Lower lobe of right lung (tissue), 2 donors: ENCODE measurements around the gene HM13. TPM values are rescaled to one million over a fixed set of nuclear protein-coding genes. Genes with fewer than 3 reads are reported as not detected.

ENCODE experiments used
- ATAC-seq, 2 donors: fragments of 200-7000 bp; cut with Tn5 transposase; one replicate each; pipeline ENCODE4 v1.9.1; 2020 to 2022; ENCODE audit warnings: mild to moderate bottlenecking in 2 of 2, moderate library complexity in 2 of 2
- DNase-seq: peaks from one replicate; pipeline ENCODE4 v3.0.0-alpha.2; 2020
- H3K27ac ChIP-seq: fragments of 200-600 bp; one replicate; pipeline ENCODE4 v1.8.0; 2022
- H3K27me3 ChIP-seq: fragments of 200-600 bp; one replicate; pipeline ENCODE4 v1.8.0; 2022; ENCODE audit warnings: low read depth
- H3K36me3 ChIP-seq: fragments of 200-600 bp; one replicate; pipeline ENCODE4 v1.8.0; 2022; ENCODE audit warnings: mild to moderate bottlenecking
- H3K4me1 ChIP-seq: fragments of 200-600 bp; one replicate; pipeline ENCODE4 v1.8.0; 2022
- H3K4me3 ChIP-seq: fragments of 200-600 bp; one replicate; pipeline ENCODE4 v1.8.0; 2022; ENCODE audit warnings: mild to moderate bottlenecking
- H3K9me3 ChIP-seq: fragments of 200-600 bp; one replicate; pipeline ENCODE4 v1.8.0; 2022
- intact Hi-C: fragments of 100-400 bp; cut with DNase I; formaldehyde crosslinking; loops from one replicate; pipeline ENCODE4 v1.11.0; 2022
- total RNA-seq: library from RNA; stranded (reverse); fragmentation: NEBNext Ultra II Directional; extraction: Animal tissue kit (Norgen Biotek cat#: 25700); gene quantifications from one replicate; pipeline ENCODE4 v1.2.1, GENCODE V29; 2021
- TF ChIP-seq, protein P1 (sequence below): fragments of 200-600 bp; IDR thresholded peaks from one replicate; pipeline ENCODE4 v1.8.0; 2022; ENCODE audit warnings: antibody characterized with exemption, mild to moderate bottlenecking
- donor health status: DM: no; HTN: yes; CAD: no; lungs with severe emphysema.

Gene HM13
- total RNA-seq, 1 donor from 2014 or later = 134 TPM

DNA sequence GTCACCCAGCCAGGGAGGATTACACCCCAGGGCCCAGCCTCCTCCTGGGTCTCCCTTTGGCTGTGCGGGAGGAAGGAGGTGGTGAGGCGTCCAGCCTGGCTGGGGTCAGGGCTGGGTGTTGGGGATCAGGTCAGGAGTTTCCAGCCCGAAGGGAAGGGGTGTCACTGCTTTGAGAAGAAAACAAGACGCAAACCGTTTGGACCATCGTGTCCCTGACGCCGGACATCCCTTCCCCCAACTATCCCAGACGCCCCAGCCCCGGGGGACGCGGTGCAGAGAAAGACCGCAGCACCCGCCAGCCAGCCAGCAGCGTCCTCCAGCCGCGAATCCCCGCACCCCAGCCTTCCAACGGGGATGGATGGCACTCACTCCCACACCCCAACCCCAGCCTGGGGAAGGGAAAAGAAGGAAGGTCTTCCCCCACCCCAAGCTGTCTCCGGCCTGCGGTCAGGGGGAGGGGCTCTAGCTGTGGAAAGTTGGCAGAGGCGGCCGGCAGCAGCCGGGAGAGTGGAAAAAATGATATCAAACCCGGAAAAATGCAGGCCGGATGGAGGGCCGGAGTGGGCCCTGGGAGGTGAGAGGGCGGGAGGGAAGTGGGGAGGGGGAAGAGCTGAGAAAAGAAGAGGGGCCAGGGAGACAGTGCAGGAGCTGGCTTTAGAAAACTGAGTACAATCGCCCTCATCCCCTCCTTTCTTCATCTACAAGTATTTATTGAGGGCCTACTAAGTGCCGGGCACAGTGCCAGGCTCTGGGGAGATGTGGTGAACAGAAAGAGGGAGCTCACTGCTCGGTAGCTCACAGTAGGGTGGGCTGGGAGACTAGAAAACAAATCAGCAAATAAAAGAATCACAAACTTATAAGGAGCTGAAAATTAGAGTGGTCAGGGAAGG, 28.5 kb upstream of the HM13 start:
- H3K4me1 ChIP-seq = peaks cover 4% of the 10 kb centered on the region
- ATAC-seq (peak; percentile 59 to 70), DNase-seq (peak; percentile 51)
- intact Hi-C loops = no loop called here
- no peaks in the 10 kb centered on the region for H3K36me3 ChIP-seq
- H3K4me3 ChIP-seq = peak overlapping the region; percentile 6
- peak overlapping the region; percentile 76 for H3K27ac ChIP-seq
- TF ChIP-seq, protein P1, sequence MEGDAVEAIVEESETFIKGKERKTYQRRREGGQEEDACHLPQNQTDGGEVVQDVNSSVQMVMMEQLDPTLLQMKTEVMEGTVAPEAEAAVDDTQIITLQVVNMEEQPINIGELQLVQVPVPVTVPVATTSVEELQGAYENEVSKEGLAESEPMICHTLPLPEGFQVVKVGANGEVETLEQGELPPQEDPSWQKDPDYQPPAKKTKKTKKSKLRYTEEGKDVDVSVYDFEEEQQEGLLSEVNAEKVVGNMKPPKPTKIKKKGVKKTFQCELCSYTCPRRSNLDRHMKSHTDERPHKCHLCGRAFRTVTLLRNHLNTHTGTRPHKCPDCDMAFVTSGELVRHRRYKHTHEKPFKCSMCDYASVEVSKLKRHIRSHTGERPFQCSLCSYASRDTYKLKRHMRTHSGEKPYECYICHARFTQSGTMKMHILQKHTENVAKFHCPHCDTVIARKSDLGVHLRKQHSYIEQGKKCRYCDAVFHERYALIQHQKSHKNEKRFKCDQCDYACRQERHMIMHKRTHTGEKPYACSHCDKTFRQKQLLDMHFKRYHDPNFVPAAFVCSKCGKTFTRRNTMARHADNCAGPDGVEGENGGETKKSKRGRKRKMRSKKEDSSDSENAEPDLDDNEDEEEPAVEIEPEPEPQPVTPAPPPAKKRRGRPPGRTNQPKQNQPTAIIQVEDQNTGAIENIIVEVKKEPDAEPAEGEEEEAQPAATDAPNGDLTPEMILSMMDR = no peak
- H3K9me3 ChIP-seq = no peaks in the 10 kb centered on the region
- H3K27me3 ChIP-seq = peaks cover 21% of the 10 kb centered on the region

DNA sequence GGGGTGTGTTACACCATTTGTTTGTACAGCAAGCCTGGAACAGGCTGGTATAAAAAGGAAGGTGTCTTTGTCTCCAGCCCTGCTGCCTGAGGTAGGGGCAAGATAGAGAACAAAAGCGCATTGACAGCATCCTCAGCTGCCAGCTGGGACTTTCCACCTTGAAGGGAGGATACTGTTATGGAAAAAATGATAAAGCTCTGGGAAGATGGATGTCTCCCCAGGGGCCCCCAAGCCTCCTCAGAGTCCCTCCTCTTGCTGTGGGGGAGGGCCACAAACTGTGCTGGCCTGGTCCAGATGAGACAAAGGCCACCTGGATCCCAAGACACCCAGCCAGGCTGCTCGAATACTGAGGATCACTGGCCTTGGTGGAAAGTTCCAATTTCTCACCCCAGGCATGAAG, 26.1 kb upstream of the HM13 start:
- Histone ChIP-seq H3K27me3 (peaks cover 25% of the 10 kb centered on the region), H3K4me1 (peaks cover 4% of the 10 kb centered on the region), H3K27ac (no peak overlapping the region), H3K36me3 (no peaks in the 10 kb centered on the region), H3K4me3 (no peak overlapping the region), H3K9me3 (no peaks in the 10 kb centered on the region)
- DNase-seq (no peak), ATAC-seq (no peak)
- TF ChIP-seq, protein P1 = no peak
- intact Hi-C loops = no loop called here

DNA sequence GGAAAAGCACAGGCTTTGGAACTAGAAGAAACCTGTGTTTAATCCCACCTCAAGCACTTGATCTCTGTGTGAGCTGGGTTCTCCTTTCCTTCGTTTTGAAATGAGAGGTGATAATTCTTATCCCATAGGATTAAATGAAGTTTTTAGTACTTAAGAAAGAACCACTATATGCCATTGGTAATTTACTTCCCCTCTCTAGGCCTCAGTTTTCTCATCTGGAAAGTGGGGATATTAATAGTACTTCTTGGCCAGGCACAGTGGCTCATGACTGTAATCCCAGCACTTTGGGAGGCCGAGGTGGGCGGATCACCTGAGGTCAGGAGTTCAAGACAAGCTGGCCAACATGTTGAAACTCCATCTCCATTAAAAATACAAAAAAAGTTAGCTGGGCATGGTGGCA, 25.1 kb upstream of the HM13 start:
- Histone ChIP-seq H3K9me3 (no peaks in the 10 kb centered on the region), H3K27me3 (peaks cover 21% of the 10 kb centered on the region), H3K36me3 (no peaks in the 10 kb centered on the region), H3K4me1 (peaks cover 4% of the 10 kb centered on the region), H3K4me3 (no peak overlapping the region), H3K27ac (no peak overlapping the region)
- no peak for ATAC-seq
- TF ChIP-seq, protein P1 = no peak
- intact Hi-C loops = no loop called here
- DNase-seq = no peak

DNA sequence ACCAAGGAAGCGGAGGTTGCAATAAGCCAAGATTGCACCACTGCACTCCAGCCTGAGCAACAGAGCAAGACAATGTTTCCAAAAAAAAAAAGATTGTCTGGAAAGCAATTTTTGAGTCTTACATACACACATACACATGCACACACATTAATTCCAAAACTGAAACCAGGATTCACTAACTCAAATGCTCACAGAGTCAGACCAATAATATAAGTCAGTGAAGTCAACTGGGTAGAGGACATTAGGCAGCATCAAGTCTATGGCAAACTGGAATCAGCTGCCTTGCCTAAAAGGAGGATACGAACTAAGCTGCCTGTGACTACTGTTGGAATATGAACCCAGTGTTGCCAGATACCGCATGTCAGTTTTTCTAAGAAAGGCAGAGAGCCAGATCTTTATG, 23.5 kb upstream of the HM13 start:
- Histone ChIP-seq H3K4me3 (no peak overlapping the region), H3K27me3 (peaks cover 5% of the 10 kb centered on the region), H3K4me1 (no peaks in the 10 kb centered on the region), H3K9me3 (no peaks in the 10 kb centered on the region), H3K27ac (no peak overlapping the region), H3K36me3 (no peaks in the 10 kb centered on the region)
- TF ChIP-seq, protein P1 = no peak
- DNase-seq (no peak), ATAC-seq (no peak)
- intact Hi-C loops = no loop called here

DNA sequence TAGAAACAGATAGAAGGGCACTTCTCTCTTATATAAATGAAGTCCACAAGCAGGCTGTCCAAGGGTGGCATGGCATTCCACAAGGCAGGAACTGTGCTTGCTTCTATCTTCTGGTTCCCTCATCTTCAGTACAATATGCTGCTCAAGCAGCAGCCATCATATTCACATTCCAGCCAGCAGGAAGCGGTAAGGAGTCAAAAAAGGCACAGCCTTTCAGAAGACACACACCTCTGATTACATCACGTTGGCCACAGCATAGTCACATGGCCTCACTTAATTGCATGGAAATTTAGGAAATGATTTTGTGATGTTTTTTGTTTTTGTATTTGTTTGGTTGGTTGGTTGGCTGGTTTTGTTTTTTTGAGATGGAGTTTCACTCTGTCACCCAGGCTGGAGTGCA, 20.1 kb upstream of the HM13 start:
- H3K36me3 ChIP-seq = no peaks in the 10 kb centered on the region
- TF ChIP-seq, protein P1 = peak; percentile 40
- DNase-seq = no peak
- H3K27me3 ChIP-seq = peaks cover 8% of the 10 kb centered on the region
- intact Hi-C loops = no loop called here
- no peak overlapping the region for H3K27ac ChIP-seq
- H3K9me3 ChIP-seq = no peaks in the 10 kb centered on the region
- no peak for ATAC-seq
- H3K4me3 ChIP-seq = no peak overlapping the region
- no peaks in the 10 kb centered on the region for H3K4me1 ChIP-seq
